Measurements from ENCODE around the gene GAREM1. TPM values are rescaled to one million over a fixed set of nuclear protein-coding genes. Genes with fewer than 3 reads are reported as not detected.

The GAREM1 gene
- total RNA-seq, 3 donors from 2014 or later = 7.8 to 13.4 (median 12.0) TPM

DNA sequence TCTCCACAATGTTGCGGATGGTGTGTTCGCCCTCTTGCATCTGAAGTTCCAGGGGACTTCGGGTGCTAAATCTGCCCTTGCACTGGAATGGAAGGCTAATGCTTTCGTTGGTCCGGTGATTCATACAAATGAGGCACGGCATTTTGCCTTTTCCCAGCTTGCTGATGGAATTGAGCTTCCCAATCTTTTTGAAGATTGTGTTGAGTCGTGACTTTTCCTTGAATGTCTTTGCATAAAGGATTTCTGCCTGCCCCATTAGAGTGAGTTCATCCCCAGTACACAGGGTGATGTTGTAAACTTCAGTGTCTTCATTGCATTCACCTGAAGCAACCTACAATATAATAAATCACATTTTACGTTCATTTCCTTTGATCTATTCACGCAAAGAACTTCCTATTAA, 182.8 kb downstream of the GAREM1 start:
- intact Hi-C loops (cut with DNase I; ENCODE audit: low total_unique reads) = no loop called here
- no peaks in the 10 kb centered on the region for H3K4me1 ChIP-seq
- no peak for DNase-seq (ENCODE audit: low spot score in 2 of 2)
- no peaks in the 10 kb centered on the region for H3K36me3 ChIP-seq
- no peak overlapping the region for H3K4me3 ChIP-seq
- H3K27ac ChIP-seq = no peak overlapping the region
- H3K9me3 ChIP-seq = no peaks in the 10 kb centered on the region
- TF ChIP-seq, protein P1, sequence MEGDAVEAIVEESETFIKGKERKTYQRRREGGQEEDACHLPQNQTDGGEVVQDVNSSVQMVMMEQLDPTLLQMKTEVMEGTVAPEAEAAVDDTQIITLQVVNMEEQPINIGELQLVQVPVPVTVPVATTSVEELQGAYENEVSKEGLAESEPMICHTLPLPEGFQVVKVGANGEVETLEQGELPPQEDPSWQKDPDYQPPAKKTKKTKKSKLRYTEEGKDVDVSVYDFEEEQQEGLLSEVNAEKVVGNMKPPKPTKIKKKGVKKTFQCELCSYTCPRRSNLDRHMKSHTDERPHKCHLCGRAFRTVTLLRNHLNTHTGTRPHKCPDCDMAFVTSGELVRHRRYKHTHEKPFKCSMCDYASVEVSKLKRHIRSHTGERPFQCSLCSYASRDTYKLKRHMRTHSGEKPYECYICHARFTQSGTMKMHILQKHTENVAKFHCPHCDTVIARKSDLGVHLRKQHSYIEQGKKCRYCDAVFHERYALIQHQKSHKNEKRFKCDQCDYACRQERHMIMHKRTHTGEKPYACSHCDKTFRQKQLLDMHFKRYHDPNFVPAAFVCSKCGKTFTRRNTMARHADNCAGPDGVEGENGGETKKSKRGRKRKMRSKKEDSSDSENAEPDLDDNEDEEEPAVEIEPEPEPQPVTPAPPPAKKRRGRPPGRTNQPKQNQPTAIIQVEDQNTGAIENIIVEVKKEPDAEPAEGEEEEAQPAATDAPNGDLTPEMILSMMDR (IDR thresholded peaks at IDR 0.05) = no peak
- TF ChIP-seq POLR2AphosphoS5 (IDR thresholded peaks at IDR 0.05) = no peak
- TF ChIP-seq POLR2A (IDR thresholded peaks at IDR 0.05) = no peak
- no peaks in the 10 kb centered on the region for H3K27me3 ChIP-seq

DNA sequence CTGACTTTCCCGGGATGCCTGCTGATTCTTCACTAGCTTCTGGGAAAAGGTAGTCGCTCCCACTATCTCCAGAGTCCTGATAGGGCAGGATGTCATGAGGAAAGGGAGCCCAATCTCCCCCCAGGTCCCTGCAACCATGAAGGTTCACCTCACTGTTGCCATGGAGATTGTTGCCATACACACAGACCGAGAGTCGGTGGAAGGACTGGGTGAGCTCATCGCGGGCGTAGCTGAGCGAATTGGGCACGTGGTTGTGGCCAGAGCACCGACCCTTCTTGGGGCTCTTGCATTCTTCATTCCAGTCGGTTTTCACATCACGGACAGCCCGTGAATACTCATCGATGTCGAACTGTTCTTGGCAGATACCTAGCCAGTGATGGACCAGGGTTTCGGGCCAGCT, 183.4 kb downstream of the GAREM1 start:
- Histone ChIP-seq H3K4me3 (no peak overlapping the region), H3K27me3 (no peaks in the 10 kb centered on the region), H3K4me1 (no peaks in the 10 kb centered on the region), H3K9me3 (no peaks in the 10 kb centered on the region), H3K27ac (no peak overlapping the region), H3K36me3 (no peaks in the 10 kb centered on the region)
- DNase-seq (ENCODE audit: low spot score in 2 of 2) = no peak
- TF ChIP-seq POLR2AphosphoS5 (IDR thresholded peaks at IDR 0.05) (no peak), POLR2A (IDR thresholded peaks at IDR 0.05) (no peak)
- TF ChIP-seq, protein P1 (IDR thresholded peaks at IDR 0.05) = no peak
- intact Hi-C loops (cut with DNase I; ENCODE audit: low total_unique reads) = no loop called here

DNA sequence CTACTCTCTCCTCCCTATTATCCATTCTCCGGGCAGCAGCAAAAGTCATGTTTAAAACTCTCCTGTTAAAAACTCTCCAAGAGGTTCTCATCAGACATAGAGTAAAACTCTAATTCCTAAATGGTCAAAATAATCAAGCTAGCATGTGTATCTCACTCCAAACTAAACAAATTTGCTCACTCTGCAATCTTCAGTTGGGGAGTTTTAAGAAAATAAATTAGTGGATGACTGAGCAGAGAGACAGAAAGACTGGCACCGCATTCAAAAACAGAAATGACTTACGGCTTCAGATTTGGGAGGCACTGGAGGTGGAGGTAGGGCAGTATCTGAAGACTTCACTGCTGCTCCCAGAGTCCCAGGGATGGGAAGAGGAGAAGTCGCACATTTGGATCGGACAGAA, 183.9 kb downstream of the GAREM1 start:
- no peaks in the 10 kb centered on the region for H3K27me3 ChIP-seq
- H3K4me3 ChIP-seq = no peak overlapping the region
- TF ChIP-seq POLR2AphosphoS5 (IDR thresholded peaks at IDR 0.05) (no peak), POLR2A (IDR thresholded peaks at IDR 0.05) (no peak)
- TF ChIP-seq, protein P1 (IDR thresholded peaks at IDR 0.05) = no peak
- no peaks in the 10 kb centered on the region for H3K4me1 ChIP-seq
- no peaks in the 10 kb centered on the region for H3K36me3 ChIP-seq
- intact Hi-C loops (cut with DNase I; ENCODE audit: low total_unique reads) = no loop called here
- no peak for DNase-seq (ENCODE audit: low spot score in 2 of 2)
- no peaks in the 10 kb centered on the region for H3K9me3 ChIP-seq
- H3K27ac ChIP-seq = no peak overlapping the region

DNA sequence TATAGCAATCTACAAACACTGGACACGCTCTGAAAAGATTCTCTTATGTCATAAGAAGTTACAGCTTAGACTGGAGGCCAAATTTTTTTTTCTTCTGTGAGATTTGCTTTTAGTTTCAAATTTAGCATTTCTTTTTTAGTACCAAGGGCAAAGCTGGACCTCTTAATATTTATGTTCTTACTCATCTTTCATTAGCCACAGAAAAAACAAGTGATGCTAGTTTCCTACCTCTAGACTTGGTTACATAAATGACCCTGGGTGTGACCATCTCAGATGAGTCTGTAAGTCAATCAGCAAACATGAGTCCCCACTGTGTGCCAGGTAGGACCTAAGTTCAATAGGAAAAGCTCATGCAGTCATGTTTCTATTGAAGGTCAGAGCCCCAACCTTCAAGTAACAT, 186.4 kb downstream of the GAREM1 start:
- TF ChIP-seq POLR2A (IDR thresholded peaks at IDR 0.05) = no peak
- TF ChIP-seq POLR2AphosphoS5 (IDR thresholded peaks at IDR 0.05) = no peak
- TF ChIP-seq, protein P1 (IDR thresholded peaks at IDR 0.05) = no peak
- intact Hi-C loops (cut with DNase I; ENCODE audit: low total_unique reads) = no loop called here
- Histone ChIP-seq H3K36me3 (no peaks in the 10 kb centered on the region), H3K4me1 (no peaks in the 10 kb centered on the region), H3K27ac (no peak overlapping the region), H3K27me3 (no peaks in the 10 kb centered on the region), H3K9me3 (no peaks in the 10 kb centered on the region), H3K4me3 (no peak overlapping the region)
- DNase-seq (ENCODE audit: low spot score in 2 of 2) = no peak

DNA sequence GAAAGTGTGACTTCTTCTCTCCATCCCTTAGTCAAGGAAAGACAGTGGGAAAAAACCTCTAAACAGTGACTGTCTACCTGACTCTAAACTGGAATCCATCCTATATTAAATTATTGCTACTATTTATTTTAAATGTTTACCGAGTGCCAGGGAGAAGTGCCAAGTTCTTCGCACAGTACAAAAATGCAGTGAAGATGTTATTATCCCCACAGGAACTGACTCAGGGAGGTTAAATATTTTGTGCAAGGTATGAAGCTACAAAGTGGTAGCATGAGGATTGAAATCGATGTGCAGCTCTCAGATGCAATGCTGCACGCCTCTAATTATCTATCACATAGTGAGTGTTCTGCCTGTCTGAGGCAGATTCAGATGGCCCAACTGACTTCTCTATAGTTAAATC, 189.8 kb downstream of the GAREM1 start:
- Histone ChIP-seq H3K27ac (no peak overlapping the region), H3K27me3 (no peaks in the 10 kb centered on the region), H3K4me1 (no peaks in the 10 kb centered on the region), H3K4me3 (no peak overlapping the region), H3K36me3 (no peaks in the 10 kb centered on the region), H3K9me3 (no peaks in the 10 kb centered on the region)
- DNase-seq (ENCODE audit: low spot score in 2 of 2) = no peak
- TF ChIP-seq POLR2A (IDR thresholded peaks at IDR 0.05) (no peak), POLR2AphosphoS5 (IDR thresholded peaks at IDR 0.05) (no peak)
- TF ChIP-seq, protein P1 (IDR thresholded peaks at IDR 0.05) = no peak
- intact Hi-C loops (cut with DNase I; ENCODE audit: low total_unique reads) = no loop called here
